ENCODE data around the gene ARIH2.
"Not testable (repeated sequence)": the region's sequence is repeated elsewhere in the genome, so short reads cannot be mapped to it uniquely, and the experiment has no call there.

The ARIH2 gene

DNA sequence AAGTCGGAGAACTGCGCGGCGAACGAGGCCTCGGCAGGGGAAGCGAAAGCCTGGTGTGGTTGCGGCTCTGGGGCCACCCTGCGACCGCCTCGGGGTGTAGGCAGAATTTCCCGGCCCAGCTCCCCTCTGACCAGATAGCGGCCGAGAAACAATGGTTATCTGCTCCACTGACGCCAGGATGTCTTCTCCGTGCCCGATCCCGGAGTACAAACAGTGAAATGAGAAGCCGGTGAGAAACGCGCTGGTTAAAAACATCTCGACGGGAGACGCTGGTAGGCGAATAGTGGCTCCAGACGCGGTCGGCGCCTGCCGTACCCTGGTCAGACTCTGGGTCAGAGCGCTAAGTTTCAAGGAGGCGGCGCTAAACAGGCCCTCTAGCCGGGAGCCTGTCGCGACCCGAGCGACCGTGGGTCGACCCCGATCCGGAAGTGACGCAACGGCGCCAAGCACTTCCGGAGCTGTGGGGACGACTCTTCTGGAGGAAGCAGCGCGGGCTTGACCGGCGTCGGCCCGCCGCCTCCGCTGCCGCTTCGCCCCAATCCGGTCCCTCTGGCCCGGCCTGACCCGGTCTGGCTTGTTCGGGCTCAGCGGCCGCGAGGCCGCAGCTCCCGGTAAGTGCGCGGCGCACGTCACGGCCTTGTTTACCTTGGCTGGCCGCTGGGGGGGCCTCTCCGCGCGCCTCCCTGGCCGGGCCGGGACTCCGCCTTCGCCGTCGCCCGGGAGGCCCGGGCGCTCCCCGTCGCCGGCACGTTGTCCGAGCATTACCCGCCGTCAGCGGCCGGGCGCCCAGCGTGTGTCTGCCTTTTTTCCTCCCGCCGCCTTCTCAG, at the start of gene ARIH2:
Gene ARIH2, plus strand, starts transcription at position 455 of the 827 bp plus-strand sequence. CDS start 8,717 bp downstream, outside the sequence.
- peak; percentile 93 for DNase-seq (ENCODE audit: low spot score)

DNA sequence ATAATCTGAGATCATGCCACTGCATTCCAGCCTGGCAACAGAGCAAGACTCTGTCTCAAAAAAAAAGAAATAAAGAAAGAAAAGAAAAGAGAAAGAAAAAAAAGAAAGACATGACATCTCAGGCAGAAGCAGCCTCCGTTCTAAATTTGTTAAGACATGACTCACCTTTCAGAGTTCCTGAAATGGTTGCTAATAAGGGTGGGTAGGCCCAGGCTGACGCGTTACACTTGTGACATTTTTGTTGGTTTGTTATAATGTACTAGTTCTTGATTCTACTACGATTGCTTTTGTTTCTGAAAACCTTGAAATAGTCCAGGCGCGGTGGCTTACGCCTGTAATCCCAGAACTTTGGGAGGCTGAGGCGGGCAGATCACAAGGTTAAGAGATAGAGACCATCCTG, 41.0 kb upstream of the ARIH2 start:
- no peak for DNase-seq (ENCODE audit: low spot score)

DNA sequence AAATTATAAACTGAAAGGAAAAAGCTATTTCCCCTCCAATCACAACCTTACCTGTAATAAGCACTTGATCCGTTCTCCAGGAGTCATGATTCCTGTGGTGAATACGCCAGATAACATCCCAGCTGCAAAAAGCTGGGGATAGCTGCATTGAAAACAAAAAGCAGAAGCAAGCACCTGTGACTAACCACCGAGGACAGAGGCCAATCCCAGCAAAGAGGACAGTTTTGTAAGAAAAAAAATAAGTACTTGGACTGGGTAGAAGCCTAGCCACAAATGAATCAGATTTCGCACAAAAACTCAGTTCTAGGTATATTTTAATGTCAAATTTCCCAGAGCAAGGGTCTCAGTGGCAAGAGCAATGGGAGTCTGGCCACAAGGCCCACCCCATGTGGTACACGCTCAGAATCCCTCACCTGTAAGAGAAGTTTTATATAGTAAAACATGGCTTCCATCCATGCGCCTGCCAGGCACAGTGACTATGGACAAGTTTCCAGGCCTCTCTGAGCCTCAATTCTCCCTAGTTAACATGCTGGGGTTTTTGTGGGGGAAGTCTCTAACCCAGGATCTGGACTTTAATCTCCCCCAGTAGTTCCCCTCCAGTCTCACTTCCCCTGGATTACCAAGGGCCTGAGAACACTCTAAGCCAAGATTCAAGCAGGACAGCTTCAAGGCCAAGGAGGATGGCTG, 39.2 kb upstream of the ARIH2 start:
- DNase-seq (ENCODE audit: low spot score) = no peak

DNA sequence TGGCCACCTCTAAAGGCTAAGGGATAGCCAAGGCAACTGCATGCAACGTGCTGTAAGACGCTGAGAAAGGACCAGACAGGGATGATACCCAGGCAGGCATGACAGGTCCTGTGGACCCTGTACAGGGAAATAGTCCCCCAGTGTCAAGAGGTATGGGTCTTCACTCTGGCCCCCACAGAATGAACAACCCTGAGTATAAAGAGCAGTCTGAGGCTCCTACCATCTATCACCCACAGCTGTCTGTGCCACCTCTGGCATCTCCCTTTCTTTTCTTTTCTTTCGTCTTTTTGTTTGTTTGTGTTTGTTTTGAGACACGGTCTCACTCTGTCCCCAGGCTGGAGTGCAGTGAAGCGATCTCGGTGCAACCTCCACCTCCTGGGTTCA, 38.7 kb upstream of the ARIH2 start:
- no peak for DNase-seq (ENCODE audit: low spot score)

DNA sequence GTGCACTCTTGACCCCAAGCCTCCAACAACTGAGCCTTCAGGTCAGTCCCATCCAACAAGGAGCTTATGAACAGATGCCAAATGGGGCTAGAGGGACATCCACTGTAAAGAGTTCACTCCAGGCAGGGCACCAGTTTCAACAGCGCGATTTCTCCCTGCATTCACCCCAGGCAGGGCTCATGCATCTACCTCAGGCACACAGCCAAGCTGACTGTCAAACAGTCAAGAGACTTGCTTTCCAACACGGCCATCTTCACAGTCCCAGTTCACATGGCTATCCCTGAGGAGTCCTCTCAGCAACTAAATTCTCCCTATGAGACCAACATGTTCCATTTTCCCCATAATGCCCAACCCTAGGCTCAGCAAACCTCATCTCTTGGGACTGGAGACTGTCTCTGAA, 37.6 kb upstream of the ARIH2 start:
- no peak for DNase-seq (ENCODE audit: low spot score)

DNA sequence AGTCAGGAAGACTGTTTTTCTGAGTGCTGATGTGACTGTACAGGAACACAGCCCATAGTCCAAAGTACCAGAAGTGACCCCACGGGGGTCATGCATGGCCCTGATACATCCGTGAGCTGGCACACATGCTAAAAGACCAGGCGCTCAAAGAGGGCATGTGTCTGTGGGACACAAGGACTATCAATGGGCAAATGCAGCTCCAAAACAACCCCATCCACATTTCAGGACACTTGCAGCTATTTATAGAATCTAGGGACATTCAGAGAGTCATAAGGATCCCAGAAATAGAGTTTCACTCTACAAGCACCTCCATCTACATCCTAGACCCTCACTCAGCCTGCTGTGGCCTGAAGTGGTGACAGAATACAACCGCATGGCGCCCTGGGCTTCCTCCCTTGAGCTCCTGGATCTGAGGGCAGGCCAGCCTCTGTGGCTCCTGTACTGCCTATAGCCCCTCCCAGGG, 37.0 kb upstream of the ARIH2 start:
- no peak for DNase-seq (ENCODE audit: low spot score)

DNA sequence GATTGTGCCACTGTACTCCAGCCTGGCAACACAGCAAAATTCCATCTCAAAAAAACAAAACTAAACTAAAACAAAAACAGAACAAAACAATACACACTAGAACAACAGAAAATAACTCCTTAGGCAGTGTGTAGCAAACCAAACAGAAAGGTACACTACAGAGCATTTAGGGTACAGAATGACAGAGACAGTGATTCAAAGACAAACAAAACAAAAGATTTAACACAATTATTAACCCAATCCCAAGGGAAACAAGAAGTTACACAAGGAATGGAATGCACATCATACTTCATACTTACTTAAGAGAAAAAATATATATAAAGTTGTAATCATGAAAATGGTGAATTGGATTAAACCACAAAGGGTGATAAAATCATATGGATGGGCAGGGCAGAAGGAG, 32.9 kb upstream of the ARIH2 start:
- no peak for DNase-seq (ENCODE audit: low spot score)

DNA sequence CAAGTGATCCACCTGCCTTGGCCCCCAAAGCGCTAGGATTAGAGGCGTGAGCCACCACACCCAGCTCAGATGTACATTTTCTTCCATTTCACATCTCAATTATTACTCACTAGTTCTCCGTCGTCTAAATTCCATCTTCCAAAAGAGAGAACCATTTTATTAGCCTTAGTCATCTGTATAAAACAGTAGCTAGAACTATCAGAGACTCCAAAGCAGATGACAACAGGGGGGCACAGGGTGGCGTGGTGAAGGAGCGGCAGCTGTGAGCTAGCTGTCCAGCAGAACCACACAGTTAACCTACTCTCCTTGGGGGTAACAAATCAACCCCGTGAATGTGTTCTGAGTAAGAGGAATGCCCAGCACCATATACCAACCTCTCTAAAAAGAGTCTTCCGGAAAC, 27.0 kb upstream of the ARIH2 start:
- DNase-seq (ENCODE audit: low spot score) = no peak

DNA sequence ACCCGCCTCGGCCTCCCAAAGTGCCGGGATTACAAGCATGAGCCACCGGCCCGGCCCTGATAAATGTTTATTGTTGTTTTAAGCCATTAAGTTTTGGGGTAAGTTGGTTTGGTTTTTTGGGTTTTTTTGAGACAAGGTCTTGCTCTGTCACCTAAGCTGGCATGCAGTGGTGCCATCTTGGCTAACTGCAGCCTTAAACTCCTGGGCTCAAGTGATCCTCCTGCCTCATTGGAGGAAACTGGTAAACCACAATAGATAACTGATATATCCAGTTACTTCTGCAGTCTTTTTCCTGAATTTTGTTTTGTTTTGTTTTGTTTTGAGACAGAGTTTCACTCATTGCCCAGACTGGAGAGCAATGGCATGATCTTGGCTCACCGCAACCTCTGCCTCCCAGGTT, 24.1 kb upstream of the ARIH2 start:
- no peak for DNase-seq (ENCODE audit: low spot score)

DNA sequence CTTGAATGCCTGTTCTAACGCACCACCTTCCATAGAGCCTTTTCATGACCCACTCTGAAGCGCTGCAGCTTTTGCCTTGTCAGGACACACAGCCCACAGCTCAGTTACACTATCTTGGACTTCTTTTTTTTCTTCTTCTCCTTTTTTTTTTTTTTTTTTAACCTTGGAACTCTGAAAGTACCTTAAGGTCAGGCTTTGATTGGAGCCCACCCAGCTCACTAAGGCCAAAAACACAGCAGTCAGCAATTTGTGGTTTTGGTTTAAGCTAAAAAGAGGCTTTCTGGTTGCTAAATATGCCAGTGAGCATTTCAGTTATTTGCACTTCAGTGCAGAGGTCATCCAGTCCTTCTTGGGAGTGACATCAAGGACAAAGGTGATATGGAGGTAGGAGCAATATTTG, 21.7 kb upstream of the ARIH2 start:
- DNase-seq (ENCODE audit: low spot score) = peak; percentile 3

DNA sequence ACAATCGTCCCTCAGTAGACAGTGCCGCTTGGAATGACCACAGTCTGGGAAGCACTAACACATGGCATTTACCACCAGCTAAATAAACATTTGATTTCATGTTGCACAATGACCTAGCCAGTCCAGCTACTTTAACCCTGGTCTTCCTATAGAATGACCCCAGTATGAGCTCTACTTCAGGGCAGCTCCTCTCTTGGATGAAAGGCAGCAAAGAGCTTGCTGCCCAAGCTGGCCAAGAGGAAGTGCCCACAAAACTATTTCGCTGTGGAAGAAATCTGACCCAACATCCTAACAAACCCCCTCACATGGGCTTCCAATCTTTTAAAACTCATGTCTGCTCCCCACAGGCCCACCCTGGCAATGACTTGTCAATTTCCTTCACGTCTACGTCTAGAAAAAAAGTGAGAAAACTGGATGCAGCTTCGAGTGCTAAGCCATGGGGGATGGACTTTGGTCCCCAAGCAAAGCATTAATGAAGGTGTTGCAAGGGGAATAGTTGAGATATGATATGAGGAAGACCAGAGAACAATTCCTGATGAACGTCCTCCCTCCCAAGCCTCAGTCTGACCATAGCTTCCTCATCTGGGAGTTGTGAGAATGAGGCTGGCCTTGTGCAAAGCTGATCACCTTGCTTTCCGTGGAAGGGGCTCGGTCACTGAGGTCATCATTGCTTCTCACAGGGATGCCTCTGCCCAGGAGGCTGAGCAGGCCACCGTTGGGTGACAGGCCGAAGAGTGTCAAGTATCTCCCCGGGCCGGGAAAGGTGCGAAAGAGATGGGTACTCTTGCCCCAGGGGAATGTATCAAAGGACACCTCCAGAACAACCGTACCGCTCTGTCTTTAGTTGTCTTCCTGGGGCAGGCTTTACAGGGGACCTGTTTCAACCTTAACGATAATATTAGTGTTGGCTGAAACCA, 20.9 kb upstream of the ARIH2 start:
- DNase-seq (ENCODE audit: low spot score) = peak; percentile 1

DNA sequence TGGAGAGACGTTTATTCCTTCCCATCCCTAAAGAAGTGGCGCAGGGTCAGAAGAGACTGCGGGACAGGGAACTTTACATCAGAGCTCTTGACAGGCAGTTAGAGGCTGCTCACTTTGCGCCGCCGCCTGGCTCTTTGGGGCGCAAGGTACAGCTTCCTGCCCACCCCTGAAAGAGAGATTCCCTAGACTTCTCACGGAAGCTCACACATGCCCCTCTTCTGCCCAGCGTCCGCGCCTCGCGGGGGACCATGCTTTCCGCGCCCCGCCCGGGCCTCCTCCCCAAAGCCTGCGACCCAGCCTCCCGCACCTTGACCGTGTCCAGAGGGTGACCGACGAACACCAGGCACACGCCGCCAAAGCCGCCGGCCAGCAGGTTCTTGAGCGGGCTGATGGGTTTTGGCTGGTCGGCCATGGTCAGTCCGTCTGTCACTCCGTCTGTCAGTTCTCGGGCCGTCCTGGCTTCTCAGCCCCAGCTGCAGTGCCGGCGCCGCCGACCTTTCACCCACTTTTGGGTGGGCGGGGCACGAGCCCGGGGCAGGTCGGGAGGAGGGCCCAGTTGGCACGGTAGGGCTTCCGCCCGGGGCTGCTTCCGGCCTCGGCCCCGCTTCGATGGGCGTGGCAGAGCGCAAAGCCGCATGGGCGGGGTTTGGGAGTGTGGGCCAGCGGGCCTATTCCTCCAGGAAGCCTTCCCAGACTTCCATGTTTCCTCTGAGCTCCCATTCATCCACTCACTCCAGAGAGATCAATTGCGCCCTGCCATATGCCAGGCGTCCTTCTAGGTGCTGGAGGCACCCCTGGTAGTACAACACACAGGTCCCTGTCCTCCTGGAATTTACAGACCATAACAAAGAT, 20.0 kb upstream of the ARIH2 start, which contains the start of gene SLC25A20:
Gene SLC25A20, minus strand, starts transcription at position 500 of the 852 bp plus-strand sequence. Its CDS starts 88 bp downstream, at position 412.
- DNase-seq (ENCODE audit: low spot score) = peak; percentile 61

DNA sequence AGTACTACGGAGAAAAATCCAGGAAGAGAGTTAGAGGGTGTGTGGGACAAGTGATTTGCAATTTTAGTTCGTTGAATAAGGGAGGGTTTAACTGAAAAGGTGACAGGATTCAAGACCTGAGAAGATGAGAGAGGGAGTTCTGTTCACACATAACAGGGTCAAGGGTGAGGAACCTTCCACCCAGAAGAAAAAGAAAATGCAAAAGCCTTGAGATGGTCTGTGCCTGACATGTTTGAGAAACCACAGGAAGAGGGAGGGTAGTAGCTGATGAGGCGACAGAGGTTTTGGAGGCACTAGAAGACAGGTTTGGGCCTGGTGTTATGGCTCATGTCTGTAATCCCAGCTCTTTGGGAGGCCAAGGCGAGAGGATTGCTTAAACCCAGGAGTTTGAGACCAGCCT, 19.4 kb upstream of the ARIH2 start:
- peak; percentile 4 for DNase-seq (ENCODE audit: low spot score)

DNA sequence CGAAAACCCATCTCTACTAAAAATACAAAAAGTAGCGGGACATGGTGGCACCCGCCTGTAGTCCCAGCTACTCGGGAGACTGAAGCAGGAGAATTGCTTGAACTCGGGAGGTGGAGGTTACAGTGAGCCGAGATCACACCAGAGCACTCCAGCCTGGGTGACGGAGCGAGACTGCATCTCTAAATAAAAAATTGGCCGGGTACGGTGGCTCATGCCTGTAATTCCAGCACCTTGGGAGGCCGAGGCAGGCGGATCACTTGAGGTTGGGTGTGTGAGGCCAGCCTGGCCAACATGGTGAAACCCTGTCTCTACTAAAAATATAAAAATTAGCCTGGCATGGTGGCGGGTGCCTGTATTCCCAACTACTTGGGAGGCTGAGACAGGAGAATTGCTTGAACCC, 11.6 kb upstream of the ARIH2 start:
- not testable (repeated sequence) for DNase-seq (ENCODE audit: low spot score)

DNA sequence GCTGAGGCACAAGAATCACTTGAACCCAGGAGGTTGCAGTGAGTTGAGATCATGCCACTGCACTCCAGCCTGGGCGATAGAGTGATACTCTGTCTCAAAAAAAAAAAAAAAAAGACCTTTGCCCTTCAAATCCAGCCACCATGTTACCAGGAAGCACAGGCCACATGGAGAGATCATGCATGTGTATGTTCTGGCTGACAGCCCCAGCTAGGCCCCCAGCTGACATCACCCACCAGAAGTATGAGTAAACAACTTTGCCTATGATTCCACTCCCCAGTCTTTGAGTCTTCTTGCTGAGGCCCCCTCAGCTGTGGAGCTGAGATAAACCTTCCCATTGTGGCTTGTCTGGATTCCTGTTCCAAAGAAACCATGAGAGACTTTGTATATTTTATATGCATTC, 3.3 kb upstream of the ARIH2 start:
- DNase-seq (ENCODE audit: low spot score) = no peak

DNA sequence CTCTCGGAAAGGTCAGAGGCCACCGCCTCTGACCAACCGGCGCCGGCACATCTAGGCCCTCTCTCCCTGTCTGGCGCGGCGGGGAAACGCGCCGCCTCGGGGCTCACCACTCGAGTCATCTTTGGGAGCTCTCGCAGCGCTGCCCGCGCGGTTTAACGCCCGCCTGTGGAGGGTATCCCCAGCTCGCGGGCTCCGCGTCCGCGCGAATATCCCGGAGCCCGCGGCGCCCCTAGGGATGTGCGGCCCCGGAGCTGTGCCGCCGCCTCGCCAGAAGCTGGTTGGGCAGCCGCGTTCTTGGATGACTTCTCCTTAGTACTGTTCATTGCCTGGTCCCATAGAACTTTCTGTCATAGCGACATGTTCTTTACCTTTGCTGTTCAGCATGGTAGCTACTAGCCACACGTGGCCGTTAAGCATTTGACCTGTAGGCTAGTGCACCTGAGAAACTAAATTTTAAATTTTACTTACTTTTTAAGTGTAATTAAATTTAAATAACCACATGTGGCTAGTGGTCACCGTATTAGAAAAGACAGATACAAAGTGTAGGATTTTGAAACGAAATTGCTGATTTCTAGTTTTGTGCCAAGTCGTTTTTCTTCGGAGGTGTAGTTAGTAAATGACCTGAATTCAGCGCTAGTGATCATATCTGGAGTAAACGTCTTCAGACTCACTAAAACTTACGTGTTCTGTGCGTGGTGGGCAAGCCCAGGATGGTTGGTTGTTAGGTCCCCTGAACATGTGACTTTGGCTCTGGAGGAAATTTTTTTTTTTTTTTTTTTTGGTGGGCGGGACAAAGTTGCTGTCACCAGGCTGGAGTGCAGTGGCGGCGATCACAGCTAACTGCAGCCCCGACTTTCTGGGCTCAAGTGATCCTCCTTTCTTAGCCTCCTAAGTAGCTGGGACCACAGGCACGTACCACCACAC, 835 bp downstream of the ARIH2 start:
- peak; percentile 30 for DNase-seq (ENCODE audit: low spot score)

DNA sequence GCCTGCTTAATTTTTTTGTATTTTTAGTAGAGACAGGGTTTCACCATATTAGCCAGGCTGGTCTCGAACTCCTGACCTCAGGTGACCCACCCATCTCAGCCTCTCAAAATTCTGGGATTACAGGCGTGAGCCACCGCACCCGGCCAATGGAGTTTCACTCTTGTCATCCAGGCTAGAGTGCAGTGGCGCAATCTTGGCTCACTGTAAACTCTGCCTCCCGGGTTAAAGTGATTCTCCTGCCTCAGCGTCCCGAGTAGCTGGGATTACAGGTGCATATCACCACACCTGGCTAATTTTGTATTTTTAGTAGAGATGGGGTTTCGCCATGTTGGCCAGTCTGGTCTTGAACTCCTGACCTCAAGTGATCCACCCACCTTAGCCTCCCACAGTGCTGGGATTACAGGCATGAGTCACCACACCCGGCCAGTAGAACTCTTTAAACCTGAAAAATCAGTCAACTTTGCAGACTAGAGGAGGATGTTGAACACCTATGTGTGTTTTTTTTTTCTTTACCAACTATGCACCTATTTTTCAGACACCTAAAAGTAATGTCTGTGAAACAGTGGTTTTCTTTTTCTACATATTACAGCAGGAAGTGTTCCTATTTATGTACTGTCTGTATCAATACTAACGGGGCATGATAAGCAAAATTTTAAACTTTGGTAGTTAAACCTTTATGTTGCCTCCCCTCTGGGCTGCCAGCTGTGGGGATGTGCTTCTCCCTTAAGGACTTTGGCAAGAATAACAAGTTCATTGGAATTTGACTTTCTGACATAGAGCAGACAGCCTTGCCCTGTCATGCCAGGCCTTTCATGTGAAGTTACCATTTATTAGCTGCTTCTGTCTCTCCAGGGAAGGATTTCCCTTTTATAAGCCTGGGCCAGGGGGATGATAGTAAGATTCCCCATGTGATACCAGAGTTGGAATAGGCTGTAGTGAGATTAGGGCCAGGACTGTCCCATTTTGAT, 8.1 kb downstream of the ARIH2 start:
- DNase-seq (ENCODE audit: low spot score) = no peak

DNA sequence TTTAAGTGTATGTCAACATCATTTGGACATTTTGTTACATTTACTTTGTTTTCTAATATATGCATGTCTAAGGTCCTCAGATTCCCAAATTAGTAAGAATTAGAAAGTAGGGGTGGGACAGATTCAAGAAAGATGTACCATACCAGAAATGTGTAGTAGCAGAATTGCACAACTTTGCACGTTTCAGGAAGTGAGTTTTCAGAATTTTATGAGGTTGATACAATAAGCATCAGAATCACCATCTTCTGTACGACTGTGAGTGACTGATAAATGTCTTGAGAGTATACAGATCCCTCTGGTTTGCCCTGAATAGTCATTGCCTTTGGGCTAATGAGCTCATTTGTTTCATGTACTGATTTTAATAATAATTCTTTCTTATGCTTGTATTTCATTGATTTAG, 9.3 kb downstream of the ARIH2 start:
- DNase-seq (ENCODE audit: low spot score) = no peak

DNA sequence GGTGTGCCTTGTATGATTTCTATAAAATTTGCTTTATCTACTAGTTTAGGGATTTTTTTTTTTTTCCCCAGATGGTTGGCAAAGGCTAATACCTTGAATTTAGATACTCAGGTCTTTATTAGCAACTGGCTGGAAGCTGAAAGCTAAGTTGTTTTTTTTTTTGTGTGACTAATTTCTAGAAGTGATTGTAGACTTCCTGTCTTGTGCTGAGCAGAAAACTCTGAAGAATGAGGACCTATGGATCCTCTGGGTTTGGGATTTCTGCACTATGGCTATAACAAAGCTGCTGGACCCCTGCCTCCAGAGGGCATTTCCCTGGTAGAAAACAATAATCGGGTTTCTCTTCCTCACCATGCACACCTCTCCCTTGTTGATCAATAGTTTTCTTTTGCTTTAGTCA, 10.0 kb downstream of the ARIH2 start:
- DNase-seq (ENCODE audit: low spot score) = no peak

All from pons (tissue), 1 donor.